ENCODE measurements around the gene PCNX4. TPM values are rescaled to one million over a fixed set of nuclear protein-coding genes. Genes with fewer than 3 reads are reported as not detected.

Gene PCNX4
- total RNA-seq, 1 experiment from 2014 or later: 48.4 TPM

DNA sequence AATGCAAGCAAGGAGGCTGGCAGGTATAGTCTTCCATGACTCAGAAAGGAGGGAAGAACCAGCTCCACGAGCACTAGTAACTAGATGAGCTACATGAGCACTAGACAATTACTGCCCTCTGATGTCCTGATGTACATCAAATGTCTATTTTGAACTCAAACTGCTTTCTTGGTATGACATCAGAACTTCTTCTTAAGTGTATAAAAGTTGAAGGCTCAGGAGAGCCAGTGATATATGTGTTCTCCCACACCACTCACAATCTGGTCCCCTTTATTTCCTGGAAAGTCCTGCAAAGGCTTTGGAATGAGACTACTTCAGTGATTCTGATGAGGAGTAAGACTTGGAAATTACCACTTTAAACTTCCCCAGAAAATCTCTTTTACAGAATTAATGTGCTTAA lies 92.0 kb downstream of the PCNX4 start:
- Histone ChIP-seq H3K27ac (ENCODE audit: low read depth, low read length) (no peak overlapping the region), H3K27me3 (ENCODE audit: insufficient read depth, low read length) (no peaks in the 10 kb centered on the region), H3K79me2 (ENCODE audit: insufficient read depth, low read length) (no peaks in the 10 kb centered on the region), H3K9me2 (ENCODE audit: insufficient read depth) (no peaks in the 10 kb centered on the region), H3K9ac (ENCODE audit: low read length) (0 out of 2 replicates have a peak overlapping the region, but pooled peaks have one; percentile 7), H3K4me2 (ENCODE audit: low read length) (peak overlapping the region; percentile 54), H4K20me1 (ENCODE audit: insufficient read depth) (no peaks in the 10 kb centered on the region), H3K4me3 (replicated peaks in 1 of 2; ENCODE audit: low read depth in 1 of 2, low read length in 2 of 2) (peak overlapping the region; percentile 28 to 36; a peak in 3 of 4 replicates), H3K4me1 (ENCODE audit: control insufficient read depth in 1 of 2, insufficient read depth in 2 of 2, low read length in 2 of 2) (peaks cover 0 to 16% of the 10 kb centered on the region in 2 experiments; a peak in 2 of 4 replicates), H2AFZ (ENCODE audit: low read depth, low read length, poor library complexity, severe bottlenecking) (peak overlapping the region; percentile 89), H3K36me3 (ENCODE audit: control insufficient read depth in 1 of 2, insufficient read depth in 2 of 2, low read length in 2 of 2) (no peaks in the 10 kb centered on the region), H3K9me3 (ENCODE audit: control insufficient read depth in 1 of 2, insufficient read depth in 1 of 2, low read depth in 1 of 2, low read length in 2 of 2) (no peaks in the 10 kb centered on the region)
- no peak for DNase-seq (ENCODE audit: low read depth, low spot score)
- peak; percentile 32; the same call in 1 of the 2 replicates for TF ChIP-seq RAD21 (IDR thresholded peaks at IDR 0.05; ENCODE audit: low read depth)
- no peak for TF ChIP-seq EGR1 (IDR thresholded peaks at IDR 0.05; ENCODE audit: low read depth)
- CTCF ChIA-PET: interaction anchor here (0.6 to 4.4 kb wide), 18 partner anchors 82 to 1683 kb away, joined by 3 to 50 read pairs (median 4); partner anchors contain the start of genes JKAMP and L3HYPDH
- RAD21 ChIA-PET (ENCODE audit: low non-redundant PET in 1 of 2, low total read pairs in 2 of 2, uncharacterized antibody in 2 of 2, unreplicated experiment in 2 of 2): no interaction called here
- intact Hi-C loops (cut with micrococcal nuclease): loop anchor here (1.0 to 10.0 kb wide), 7 partner anchors 119 to 676 kb away; partner anchors contain the start of genes C14orf39 and CCDC175
- BruUV-seq (replicated peaks): no TSS peak
- POLR2A ChIA-PET: no interaction called here
- ATAC-seq: peak; percentile 15; the same call in 1 of the 2 replicates

- ChIA-PET RAD21 (ENCODE audit: low non-redundant PET in 1 of 2, low total read pairs in 2 of 2, uncharacterized antibody in 2 of 2, unreplicated experiment in 2 of 2) (interaction anchor here in 1 of 2 experiments (0.7 kb wide), 1 partner anchor 380 kb away, joined by 3 read pairs; no protein-coding TSS in a partner anchor), CTCF (interaction anchor here (0.6 to 4.4 kb wide), 21 partner anchors 64 to 1683 kb away, joined by 3 to 50 read pairs (median 4); partner anchors contain the start of genes JKAMP and L3HYPDH), POLR2A (interaction anchor here (0.8 kb wide), 1 partner anchor 65 kb away, joined by 3 read pairs; the partner anchor contains the start of gene PPM1A)
- BruUV-seq (replicated peaks): no TSS peak
- no peaks in the 10 kb centered on the region for H3K9me2 ChIP-seq (ENCODE audit: insufficient read depth)
- intact Hi-C loops (cut with micrococcal nuclease): loop anchor here (1.0 to 10.0 kb wide), 7 partner anchors 120 to 677 kb away; partner anchors contain the start of genes C14orf39 and CCDC175
- H3K9ac ChIP-seq (ENCODE audit: low read length): 0 out of 2 replicates have a peak overlapping the region, but pooled peaks have one; percentile 7
- H3K79me2 ChIP-seq (ENCODE audit: insufficient read depth, low read length): no peaks in the 10 kb centered on the region
- DNase-seq (ENCODE audit: low read depth, low spot score) (peak; percentile 61), ATAC-seq (peak; percentile 64)
- peaks cover 0 to 12% of the 10 kb centered on the region in 2 experiments; a peak in 2 of 4 replicates for H3K4me1 ChIP-seq (ENCODE audit: control insufficient read depth in 1 of 2, insufficient read depth in 2 of 2, low read length in 2 of 2)
- H3K27me3 ChIP-seq (ENCODE audit: insufficient read depth, low read length): no peaks in the 10 kb centered on the region
- no peaks in the 10 kb centered on the region for H3K36me3 ChIP-seq (ENCODE audit: control insufficient read depth in 1 of 2, insufficient read depth in 2 of 2, low read length in 2 of 2)
- H3K4me2 ChIP-seq (ENCODE audit: low read length): peak overlapping the region; percentile 54
- H3K27ac ChIP-seq (ENCODE audit: low read depth, low read length): no peak overlapping the region
- H2AFZ ChIP-seq (ENCODE audit: low read depth, low read length, poor library complexity, severe bottlenecking): peak overlapping the region; percentile 89
- peak overlapping the region; percentile 28 to 36 for H3K4me3 ChIP-seq (replicated peaks in 1 of 2; ENCODE audit: low read depth in 1 of 2, low read length in 2 of 2)
- no peaks in the 10 kb centered on the region for H3K9me3 ChIP-seq (ENCODE audit: control insufficient read depth in 1 of 2, insufficient read depth in 1 of 2, low read depth in 1 of 2, low read length in 2 of 2)
- no peaks in the 10 kb centered on the region for H4K20me1 ChIP-seq (ENCODE audit: insufficient read depth)
- TF ChIP-seq YY1 (IDR thresholded peaks at IDR 0.05; ENCODE audit: extremely low read depth, insufficient replicate concordance, low read depth, low read length) (no peak), ZFX (IDR thresholded peaks at IDR 0.05) (no peak), ELF1 (IDR thresholded peaks at IDR 0.05; ENCODE audit: borderline replicate concordance, low read depth) (no peak), EZH2 (IDR thresholded peaks at IDR 0.05) (no peak), EZH2phosphoT487 (IDR thresholded peaks at IDR 0.05; ENCODE audit: borderline replicate concordance) (no peak), EGR1 (IDR thresholded peaks at IDR 0.05; ENCODE audit: low read depth) (no peak), RAD21 (IDR thresholded peaks at IDR 0.05; ENCODE audit: low read depth) (peak; percentile 92), JUND (IDR thresholded peaks at IDR 0.05) (no peak), POLR2AphosphoS5 (IDR thresholded peaks at IDR 0.05; ENCODE audit: low read depth, low read length) (no peak), CBX3 (IDR thresholded peaks at IDR 0.05; ENCODE audit: low read depth) (no peak), TCF7L2 (IDR thresholded peaks at IDR 0.05; ENCODE audit: borderline replicate concordance, extremely low read depth, insufficient read depth, insufficient read length) (no peak), SRF (IDR thresholded peaks at IDR 0.05; ENCODE audit: low read depth) (no peak)
- TF ChIP-seq, protein P1, sequence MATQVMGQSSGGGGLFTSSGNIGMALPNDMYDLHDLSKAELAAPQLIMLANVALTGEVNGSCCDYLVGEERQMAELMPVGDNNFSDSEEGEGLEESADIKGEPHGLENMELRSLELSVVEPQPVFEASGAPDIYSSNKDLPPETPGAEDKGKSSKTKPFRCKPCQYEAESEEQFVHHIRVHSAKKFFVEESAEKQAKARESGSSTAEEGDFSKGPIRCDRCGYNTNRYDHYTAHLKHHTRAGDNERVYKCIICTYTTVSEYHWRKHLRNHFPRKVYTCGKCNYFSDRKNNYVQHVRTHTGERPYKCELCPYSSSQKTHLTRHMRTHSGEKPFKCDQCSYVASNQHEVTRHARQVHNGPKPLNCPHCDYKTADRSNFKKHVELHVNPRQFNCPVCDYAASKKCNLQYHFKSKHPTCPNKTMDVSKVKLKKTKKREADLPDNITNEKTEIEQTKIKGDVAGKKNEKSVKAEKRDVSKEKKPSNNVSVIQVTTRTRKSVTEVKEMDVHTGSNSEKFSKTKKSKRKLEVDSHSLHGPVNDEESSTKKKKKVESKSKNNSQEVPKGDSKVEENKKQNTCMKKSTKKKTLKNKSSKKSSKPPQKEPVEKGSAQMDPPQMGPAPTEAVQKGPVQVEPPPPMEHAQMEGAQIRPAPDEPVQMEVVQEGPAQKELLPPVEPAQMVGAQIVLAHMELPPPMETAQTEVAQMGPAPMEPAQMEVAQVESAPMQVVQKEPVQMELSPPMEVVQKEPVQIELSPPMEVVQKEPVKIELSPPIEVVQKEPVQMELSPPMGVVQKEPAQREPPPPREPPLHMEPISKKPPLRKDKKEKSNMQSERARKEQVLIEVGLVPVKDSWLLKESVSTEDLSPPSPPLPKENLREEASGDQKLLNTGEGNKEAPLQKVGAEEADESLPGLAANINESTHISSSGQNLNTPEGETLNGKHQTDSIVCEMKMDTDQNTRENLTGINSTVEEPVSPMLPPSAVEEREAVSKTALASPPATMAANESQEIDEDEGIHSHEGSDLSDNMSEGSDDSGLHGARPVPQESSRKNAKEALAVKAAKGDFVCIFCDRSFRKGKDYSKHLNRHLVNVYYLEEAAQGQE (IDR thresholded peaks at IDR 0.05; ENCODE audit: low read depth): no peak
Measured at GRCh38 chr14:60184146-60184904, 92.6 kb downstream of the PCNX4 start.

Measured in HCT116 (cell line).